NT2/D1 (cell line): Measurements from ENCODE around the gene CDK3.
"Not testable (repeated sequence)": the region's sequence is repeated elsewhere in the genome, so short reads cannot be mapped to it uniquely, and the experiment has no call there.

Experiments
- DNase-seq: peaks from one replicate; pipeline ENCODE4 v3.0.0-alpha.2; 2011; ENCODE audit warnings: low read depth, low spot score
- H3K27me3 ChIP-seq: 2 replicates; pipeline ENCODE4 v1.6.0; 2011; ENCODE audit warnings: mild to moderate bottlenecking; ENCODE audit not compliant: insufficient read length, insufficient read depth
- H3K36me3 ChIP-seq: 2 replicates; pipeline ENCODE4 v1.6.1; 2011; ENCODE audit warnings: mild to moderate bottlenecking, low read length, mixed read lengths; ENCODE audit not compliant: insufficient read depth, insufficient read length
- H3K4me1 ChIP-seq: 2 replicates; pipeline ENCODE4 v1.5.1; 2011; ENCODE audit not compliant: insufficient read depth, insufficient read length
- H3K4me3 ChIP-seq: 2 replicates; pipeline ENCODE4 v1.5.1; 2011; ENCODE audit warnings: low read depth; ENCODE audit not compliant: insufficient read length
- H3K9ac ChIP-seq: 2 replicates; pipeline ENCODE4 v1.6.0; 2011; ENCODE audit warnings: low read depth; ENCODE audit not compliant: insufficient read length
- H3K9me3 ChIP-seq: 2 replicates; pipeline ENCODE4 v1.5.1; 2011; ENCODE audit warnings: mild to moderate bottlenecking, low read length; ENCODE audit not compliant: insufficient read depth
- SUZ12 ChIP-seq: IDR thresholded peaks from 2 replicates; pipeline ENCODE4 v1.6.1; 2011; ENCODE audit not compliant: insufficient read length, insufficient read depth; ENCODE audit errors: extremely low read depth
- YY1 ChIP-seq: IDR thresholded peaks from 2 replicates; pipeline ENCODE4 v1.6.1; 2011; ENCODE audit not compliant: insufficient read length, insufficient read depth
- ZNF274 ChIP-seq: IDR thresholded peaks from 2 replicates; pipeline ENCODE4 v1.6.1; 2011; ENCODE audit warnings: mild to moderate bottlenecking, low read depth, low read length

The CDK3 gene

DNA sequence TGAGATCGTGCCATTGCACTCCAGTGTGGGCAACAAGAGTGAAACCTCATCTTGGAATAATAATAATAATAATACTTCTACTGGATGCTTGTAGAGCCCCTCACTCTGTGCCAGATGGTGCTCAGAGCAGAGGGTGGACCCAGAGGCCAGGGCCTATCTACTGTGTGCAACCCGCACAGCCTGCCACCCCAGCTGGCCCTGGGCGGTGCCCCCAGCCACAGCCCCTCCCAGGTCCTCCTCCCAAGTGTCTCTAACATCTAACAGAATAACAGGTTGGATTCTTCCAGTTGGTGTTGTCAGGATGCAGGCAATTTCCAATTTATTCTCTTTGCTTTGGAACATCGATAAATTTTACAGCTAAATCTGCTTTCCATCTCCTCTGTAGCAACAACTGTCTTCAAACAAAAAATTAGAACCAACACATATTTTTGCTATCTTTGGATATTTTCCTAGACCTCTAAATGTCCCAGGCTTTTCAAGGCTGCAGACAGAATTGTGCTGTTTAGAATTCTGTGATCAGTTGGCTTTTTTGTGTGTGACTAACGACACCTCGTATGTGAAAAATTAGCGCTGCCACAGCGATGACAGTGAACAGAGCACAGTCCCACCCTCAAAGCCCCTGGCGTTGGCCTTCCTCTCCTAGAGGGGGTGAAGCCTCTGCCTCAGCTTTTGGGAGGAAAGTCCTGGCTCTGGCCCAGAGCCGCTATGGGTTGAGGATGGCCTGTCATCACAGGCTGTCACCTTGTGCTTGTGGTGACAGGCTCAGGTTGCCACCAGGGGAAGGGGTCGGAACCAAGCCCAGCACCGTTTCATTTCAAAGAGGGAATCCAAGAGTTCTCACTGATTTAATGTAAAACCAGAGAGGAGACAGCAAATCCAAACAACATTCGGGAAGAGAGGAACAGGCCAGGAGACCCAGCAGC, 34.0 kb downstream of the CDK3 start:
- peaks cover 28% of the 10 kb centered on the region for H3K36me3 ChIP-seq
- peaks cover 13% of the 10 kb centered on the region for H3K4me1 ChIP-seq
- no peak overlapping the region for H3K9ac ChIP-seq
- peaks cover 18% of the 10 kb centered on the region; the same call in 1 of the 2 replicates for H3K9me3 ChIP-seq
- TF ChIP-seq SUZ12 (no peak), ZNF274 (no peak), YY1 (no peak)
- H3K4me3 ChIP-seq, result no peak overlapping the region
- no peak for DNase-seq
- no peaks in the 10 kb centered on the region for H3K27me3 ChIP-seq

DNA sequence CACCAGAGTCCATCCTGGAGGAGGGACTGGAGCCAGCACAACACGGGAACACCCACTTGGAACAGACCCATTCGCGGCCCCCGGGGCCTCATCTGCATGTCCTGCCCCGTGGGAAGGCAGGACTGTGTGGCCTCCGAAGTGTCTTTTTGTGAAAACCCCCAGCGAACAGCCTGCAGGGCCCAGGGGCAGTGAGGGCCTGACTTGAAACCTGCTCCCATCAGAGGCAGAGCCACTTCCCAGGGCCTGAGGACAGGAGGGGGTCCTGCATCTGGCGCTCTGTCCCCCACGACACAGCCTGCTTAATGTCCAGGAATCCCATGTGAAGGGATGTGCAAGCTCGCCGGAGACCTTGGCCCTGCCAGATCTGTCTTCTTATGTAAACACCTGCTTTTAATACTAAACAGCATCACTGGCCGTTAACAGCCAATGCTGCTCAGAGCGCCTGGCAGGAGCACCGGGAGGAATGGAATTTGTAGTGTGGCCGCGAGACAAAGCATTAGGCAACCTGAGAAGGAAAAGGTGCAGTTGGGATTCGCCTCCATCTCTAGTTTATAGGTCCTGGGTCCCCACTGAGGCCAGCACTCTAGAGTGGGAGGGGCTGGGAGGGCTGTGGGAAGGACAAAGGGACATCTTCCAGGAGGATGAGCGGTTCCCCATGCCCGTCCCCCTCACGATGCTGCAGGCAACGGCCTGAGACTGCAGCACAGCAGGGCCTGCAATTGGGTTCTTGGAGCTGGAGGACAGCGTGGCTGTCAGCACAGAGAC, 36.0 kb downstream of the CDK3 start:
- no peak overlapping the region for H3K4me3 ChIP-seq
- peaks cover 47% of the 10 kb centered on the region for H3K36me3 ChIP-seq
- H3K9me3 ChIP-seq, result peaks cover 18% of the 10 kb centered on the region; the same call in 1 of the 2 replicates
- peaks cover 25% of the 10 kb centered on the region for H3K4me1 ChIP-seq
- peak overlapping the region; percentile 63 for H3K9ac ChIP-seq
- no peaks in the 10 kb centered on the region for H3K27me3 ChIP-seq
- DNase-seq, result no peak
- TF ChIP-seq YY1, result no peak

DNA sequence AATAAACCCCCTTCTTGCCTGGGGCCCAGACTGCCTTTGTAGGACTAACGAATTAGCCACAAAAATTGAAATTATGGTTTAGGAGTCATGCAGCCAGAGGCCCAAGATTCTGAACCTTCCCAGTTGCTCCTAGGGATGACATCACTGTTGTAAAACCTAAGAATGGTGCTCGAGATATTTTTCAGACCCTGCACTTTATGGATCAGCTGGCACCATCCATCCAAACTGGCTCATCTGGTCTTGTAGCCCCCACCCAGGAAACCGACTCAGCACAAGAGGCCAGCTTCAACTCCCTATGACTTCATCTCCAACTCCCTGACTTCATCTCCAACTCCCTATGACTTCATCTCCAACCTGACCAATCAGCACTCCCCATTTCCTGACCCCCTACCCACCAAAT, 37.4 kb downstream of the CDK3 start:
- H3K36me3 ChIP-seq, result peaks cover 60% of the 10 kb centered on the region
- H3K4me1 ChIP-seq, result peaks cover 22% of the 10 kb centered on the region
- TF ChIP-seq ZNF274 (no peak), SUZ12 (no peak), YY1 (no peak)
- H3K4me3 ChIP-seq, result no peak overlapping the region
- no peak overlapping the region for H3K9ac ChIP-seq
- H3K27me3 ChIP-seq, result no peaks in the 10 kb centered on the region
- no peak for DNase-seq
- peaks cover 7% of the 10 kb centered on the region; the same call in 1 of the 2 replicates for H3K9me3 ChIP-seq

DNA sequence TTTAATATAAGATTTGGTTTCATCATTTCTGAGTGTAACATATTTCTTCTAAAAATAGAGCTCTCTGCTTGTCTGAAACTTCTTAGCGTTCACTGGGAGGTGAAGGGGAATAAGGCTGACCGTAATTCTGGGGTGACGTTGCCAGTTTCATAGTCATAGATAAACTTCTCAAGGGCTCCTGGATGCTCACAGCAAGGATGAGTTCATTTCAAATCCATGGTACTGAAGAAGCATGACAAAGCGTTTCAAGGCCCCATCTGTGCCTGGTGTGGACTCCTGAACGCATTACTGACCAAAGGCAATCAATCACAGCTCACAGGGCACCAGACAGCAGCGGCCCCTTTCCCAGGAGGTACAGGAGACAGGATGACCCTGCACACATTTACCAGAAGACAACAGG, 38.5 kb downstream of the CDK3 start:
- peaks cover 71% of the 10 kb centered on the region for H3K36me3 ChIP-seq
- H3K27me3 ChIP-seq, result no peaks in the 10 kb centered on the region
- no peak overlapping the region for H3K9ac ChIP-seq
- TF ChIP-seq ZNF274 (no peak), YY1 (no peak), SUZ12 (no peak)
- DNase-seq, result no peak
- peaks cover 22% of the 10 kb centered on the region for H3K4me1 ChIP-seq
- H3K4me3 ChIP-seq, result no peak overlapping the region
- H3K9me3 ChIP-seq, result no peaks in the 10 kb centered on the region

DNA sequence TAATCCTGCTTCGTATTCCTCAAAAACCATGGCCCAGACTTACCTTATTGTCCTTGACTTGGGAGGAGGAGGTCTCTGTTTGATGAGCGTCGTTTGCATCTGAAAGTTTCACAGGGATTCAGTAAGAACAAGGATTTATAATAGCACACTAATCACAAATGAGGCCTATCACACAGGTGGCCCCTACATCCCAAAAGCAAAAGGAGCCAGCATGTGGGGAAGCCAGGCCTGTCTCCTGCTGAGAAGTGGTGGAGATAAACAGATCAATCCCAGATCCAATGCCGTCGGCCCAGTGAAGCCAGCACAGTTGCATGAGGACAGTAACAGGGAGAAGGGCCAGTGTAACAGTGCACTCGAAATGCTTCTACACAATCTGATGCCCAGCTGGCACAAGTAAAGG, 39.7 kb downstream of the CDK3 start:
- Histone ChIP-seq H3K4me3 (no peak overlapping the region), H3K9ac (peak overlapping the region; percentile 24), H3K9me3 (no peaks in the 10 kb centered on the region), H3K27me3 (no peaks in the 10 kb centered on the region), H3K36me3 (peaks cover 84% of the 10 kb centered on the region), H3K4me1 (peaks cover 22% of the 10 kb centered on the region)
- TF ChIP-seq YY1, result no peak
- TF ChIP-seq ZNF274, result no peak
- TF ChIP-seq SUZ12, result no peak
- peak; percentile 57 for DNase-seq

DNA sequence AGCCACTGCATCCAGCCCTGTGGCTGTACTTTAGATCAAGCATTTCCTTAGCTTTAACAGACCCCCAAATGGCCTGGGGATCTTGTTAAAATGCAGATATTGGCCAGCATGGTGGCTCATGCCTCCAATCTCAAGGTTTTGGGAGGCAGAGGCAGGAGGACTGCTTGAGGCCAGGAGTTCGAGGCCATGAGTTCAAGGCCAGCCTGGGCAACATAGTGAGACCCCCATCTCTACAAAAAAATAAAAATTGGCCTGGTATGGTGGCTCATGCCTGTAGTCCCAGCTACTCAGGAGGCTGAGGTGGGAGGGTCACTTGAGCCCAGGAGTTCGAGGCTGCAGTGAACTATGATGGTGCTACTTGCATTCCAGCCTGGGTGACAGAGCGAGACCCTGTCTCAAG, 42.2 kb downstream of the CDK3 start:
- H3K4me3 ChIP-seq, H3K9ac ChIP-seq, DNase-seq, H3K9me3 ChIP-seq, H3K27me3 ChIP-seq: not testable (repeated sequence)
- Histone ChIP-seq H3K36me3 (peaks cover 96% of the 10 kb centered on the region), H3K4me1 (peaks cover 13% of the 10 kb centered on the region)

DNA sequence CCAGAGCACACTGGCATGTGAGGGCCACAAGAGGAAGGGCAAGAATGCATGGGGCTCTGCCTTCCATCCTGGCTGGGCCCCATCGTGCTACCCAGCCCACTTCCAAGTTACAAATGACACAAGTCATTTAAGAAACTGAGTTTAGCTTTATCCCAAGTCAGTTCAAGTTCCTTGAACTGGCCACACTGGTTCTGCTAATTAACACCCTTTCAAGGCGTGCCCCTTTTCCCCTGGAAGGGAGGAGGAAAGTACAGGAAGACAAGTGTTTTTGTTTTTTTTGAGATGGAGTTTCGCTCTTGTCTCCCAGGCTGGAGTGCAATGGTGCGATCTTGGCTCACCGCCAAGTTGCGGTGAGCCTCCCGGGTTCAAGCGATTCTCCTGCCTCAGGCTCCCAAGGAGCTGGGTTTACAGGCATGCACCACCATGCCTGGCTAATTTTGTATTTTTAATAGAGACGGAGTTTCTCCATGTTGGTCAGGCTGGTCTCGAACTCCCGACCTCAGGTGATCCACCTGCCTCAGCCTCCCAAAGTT, 43.9 kb downstream of the CDK3 start:
- peaks cover 13% of the 10 kb centered on the region for H3K4me1 ChIP-seq
- H3K9ac ChIP-seq, H3K27me3 ChIP-seq, H3K9me3 ChIP-seq, H3K4me3 ChIP-seq, DNase-seq: not testable (repeated sequence)
- peaks cover 96% of the 10 kb centered on the region for H3K36me3 ChIP-seq
